K562 (cell line): ENCODE results near the gene KHNYN. TPM values are rescaled to one million over a fixed set of nuclear protein-coding genes. Genes with fewer than 3 reads are reported as not detected.

ENCODE experiments used
- ATAC-seq: fragments of 200-7000 bp; cut with Tn5 transposase; 3 replicates; pipeline ENCODE4 v1.9.1; 2020; ENCODE audit warnings: moderate library complexity
- BruUV-seq: library from RNA; stranded (reverse); fragments of 400-500 nt; replicated peaks from 2 replicates; lab custom pipeline; 2021; lab: Mats Ljungman, UMichigan
- CTCF ChIA-PET: fragments of 300-600 bp; formaldehyde crosslinking; extraction: SDS; loops from one replicate; lab custom pipeline; 2021; ENCODE audit warnings: low intra/inter-chr PET ratio; lab: Yijun Ruan, JAX
- POLR2A ChIA-PET: fragments of 300-600, 350-650 bp; sonication (Branson Sonifier 250); formaldehyde crosslinking; extraction: SDS; loops from one replicate; lab custom pipeline; 2021; ENCODE audit warnings: antibody characterized with exemption, inconsistent platforms; lab: Yijun Ruan, JAX
- DNase-seq, 4 experiments: peaks; one replicate each; pipeline versions ENCODE4 v3.0.0 to v3.0.0-alpha.2; 2011 to 2018; ENCODE audit warnings: low spot score in 3 of 4, mixed read lengths in 3 of 4; ENCODE audit errors: extremely low read depth in 1 of 4
- FAIRE-seq: peaks from 2 replicates; lab custom pipeline; 2011; peaks lifted over from hg19 to GRCh38; lab: Jason Lieb, UNC
- H2AFZ ChIP-seq: 2 replicates; pipeline ENCODE4 v1.6.0; 2011; ENCODE audit warnings: low read depth, low read length, control low read depth, inconsistent platforms
- H3K27ac ChIP-seq: fragments of 200-600 bp; 3 replicates; pipeline ENCODE4 v1.8.0; 2011; ENCODE audit warnings: low read depth, mild to moderate bottlenecking, control low read depth, inconsistent platforms, low read length, moderate library complexity, mixed read lengths; ENCODE audit errors: extremely low read depth
- H3K27me3 ChIP-seq, 2 experiments: fragments of 300-600 bp in 1 of 2; 2 replicates in 1 of 2; 3 replicates in 1 of 2; pipeline versions ENCODE4 v1.6.0 to v1.8.0; 2011; ENCODE audit warnings: inconsistent platforms in 2 of 2, low read length in 2 of 2, mild to moderate bottlenecking in 1 of 2, mixed read lengths in 1 of 2, moderate library complexity in 1 of 2; ENCODE audit not compliant: control insufficient read depth in 2 of 2, insufficient read depth in 2 of 2
- H3K36me3 ChIP-seq: fragments of 300-600 bp; 3 replicates; pipeline ENCODE4 v1.8.0; 2011; ENCODE audit warnings: mild to moderate bottlenecking, low read length, inconsistent platforms; ENCODE audit not compliant: control insufficient read depth, insufficient read depth
- H3K4me1 ChIP-seq, 2 experiments: fragments of 200-600 bp in 1 of 2; replicated peaks in 1 of 2; 2 replicates in 1 of 2; 3 replicates in 1 of 2; pipeline versions ENCODE4 v1.5.1 to v1.8.0; 2011; ENCODE audit warnings: inconsistent platforms in 2 of 2, low read length in 2 of 2, mild to moderate bottlenecking in 1 of 2, mixed read lengths in 1 of 2, moderate library complexity in 1 of 2; ENCODE audit not compliant: control insufficient read depth in 2 of 2, insufficient read depth in 2 of 2
- H3K4me2 ChIP-seq: 2 replicates; pipeline ENCODE4 v1.6.1; 2011; ENCODE audit warnings: low read length, control low read depth, inconsistent platforms, mixed read lengths; ENCODE audit not compliant: insufficient read depth
- H3K4me3 ChIP-seq: fragments of 200-600 bp; sonication (generic), shearing (Covaris generic); 2 replicates; pipeline ENCODE4 v1.5.1; 2016; ENCODE audit warnings: control low read depth, inconsistent platforms
- H3K79me2 ChIP-seq: fragments of 200-600 bp; 3 replicates; pipeline ENCODE4 v1.8.0; 2011; ENCODE audit warnings: low read length, inconsistent platforms; ENCODE audit not compliant: control insufficient read depth, insufficient read depth
- H3K9ac ChIP-seq, 2 experiments: 2 replicates each; pipeline versions ENCODE4 v1.6.0 to v1.6.1; 2011; ENCODE audit warnings: low read depth in 2 of 2, low read length in 2 of 2, control low read depth in 1 of 2, inconsistent platforms in 1 of 2, mild to moderate bottlenecking in 1 of 2, mixed read lengths in 1 of 2; ENCODE audit not compliant: insufficient read depth in 1 of 2
- H3K9me1 ChIP-seq: one replicate; pipeline ENCODE4 v1.6.0; 2011; ENCODE audit warnings: inconsistent platforms, mild to moderate bottlenecking, low read length, moderate library complexity; ENCODE audit not compliant: control insufficient read depth, insufficient read depth
- H3K9me3 ChIP-seq: replicated peaks from 2 replicates; pipeline ENCODE4 v1.5.1; 2011; ENCODE audit warnings: low read depth, low read length, inconsistent platforms; ENCODE audit not compliant: control insufficient read depth, insufficient read depth
- H4K20me1 ChIP-seq: replicated peaks from 2 replicates; pipeline ENCODE4 v1.6.1; 2011; ENCODE audit warnings: low read length, inconsistent platforms, mixed read lengths; ENCODE audit not compliant: control insufficient read depth, insufficient read depth
- ARHGAP35 ChIP-seq: fragments of 450-650 bp; IDR thresholded peaks from 2 replicates; pipeline ENCODE4 v1.6.1; 2018; ENCODE audit not compliant: partially characterized antibody
- BDP1 ChIP-seq: IDR thresholded peaks from 3 replicates; pipeline ENCODE4 v1.6.1; 2011; ENCODE audit not compliant: insufficient read length, insufficient read depth
- C11orf30 ChIP-seq: fragments of 450-650 bp; IDR thresholded peaks from 2 replicates; pipeline ENCODE4 v1.6.1; 2016; ENCODE audit warnings: low read depth, mild to moderate bottlenecking
- CREB3 ChIP-seq: fragments of 450-650 bp; conservative IDR thresholded peaks from 2 replicates; pipeline ENCODE4 v1.6.1; 2016; ENCODE audit warnings: missing genetic modification characterization, low read depth, mild to moderate bottlenecking, missing compliant biosample characterization, moderate library complexity
- DDX20 ChIP-seq: fragments of 450-650 bp; IDR thresholded peaks from 2 replicates; pipeline ENCODE4 v1.6.1; 2016; ENCODE audit warnings: missing genetic modification characterization, low read depth, mild to moderate bottlenecking, missing compliant biosample characterization, moderate library complexity
- MYC ChIP-seq, 2 experiments: fragments of 250-450 bp in 1 of 2; sonication (Bioruptor Pico) in 1 of 2; IDR thresholded peaks; 2 replicates each; pipeline versions ENCODE4 v1.5.1 to v1.6.1; 2012 to 2021; ENCODE audit warnings: low read depth in 2 of 2, borderline replicate concordance in 1 of 2, improper control_type of control experiment in 1 of 2, low read length in 1 of 2, mild to moderate bottlenecking in 1 of 2, moderate library complexity in 1 of 2
- RERE ChIP-seq: sonication (generic); formaldehyde crosslinking; IDR thresholded peaks from 2 replicates; pipeline ENCODE4 v1.8.0; 2023; ENCODE audit warnings: missing genetic modification reagents, mild to moderate bottlenecking, borderline replicate concordance
- SP2 ChIP-seq: IDR thresholded peaks from 2 replicates; pipeline ENCODE4 v1.6.1; 2011; ENCODE audit warnings: mild to moderate bottlenecking, low read depth, low read length, moderate library complexity; ENCODE audit not compliant: poor library complexity, severe bottlenecking; ENCODE audit errors: extremely low read depth
- SRSF3 ChIP-seq: fragments of 200-400 bp; formaldehyde crosslinking; IDR thresholded peaks from 2 replicates; pipeline ENCODE4 v1.6.1; 2016; ENCODE audit warnings: mild to moderate bottlenecking, low read length, moderate library complexity; ENCODE audit not compliant: insufficient read depth
- TFE3 ChIP-seq: fragments of 450-650 bp; formaldehyde crosslinking; IDR thresholded peaks from 2 replicates; pipeline ENCODE4 v1.4.0; 2020; ENCODE audit warnings: mild to moderate bottlenecking, mixed read lengths
- TSC22D4 ChIP-seq: fragments of 450-650 bp; IDR thresholded peaks from 2 replicates; pipeline ENCODE4 v1.6.1; 2016; ENCODE audit warnings: missing genetic modification characterization, missing biosample characterization, control low read depth
- ZSCAN32 ChIP-seq: fragments of 450-650 bp; formaldehyde crosslinking; IDR thresholded peaks from 2 replicates; pipeline ENCODE4 v1.4.0; 2020; ENCODE audit warnings: mild to moderate bottlenecking, moderate library complexity
- WGBS: fragments of 100-300 bp; shearing (Covaris generic); methylation state at CpG from one replicate; pipeline ENCODE4 v1.1.6; 2016; ENCODE audit warnings: low coverage, mixed read lengths; ENCODE audit not compliant: insufficient coverage; ENCODE audit errors: missing lambda C conversion rate; 5-methylcytosine and 5-hydroxymethylcytosine counted together
- in situ Hi-C: fragments of 300-500 bp; cut with MboI; formaldehyde crosslinking; loops from 4 replicates; pipeline ENCODE4 v1.15.0; 2018; ENCODE audit warnings: inconsistent platforms, mixed read lengths
- intact Hi-C: fragments of 100-400 bp; cut with micrococcal nuclease; formaldehyde crosslinking; loops from 2 replicates; pipeline ENCODE4 v1.14.2; 2022
- polyA plus RNA-seq, 8 experiments: library from polyadenylated mRNA; depleted of rRNA in 4 of 8; stranded (reverse) in 5 of 8; unstranded in 3 of 8; fragments of >200 nt; fragmentation: Nextera tagmentation in 2 of 8; fragmentation: Illumina TruSeq in 1 of 8; extraction: Ambion mirVana in 2 of 8; extraction: Trizol in 1 of 8; gene quantifications; 2 replicates each; pipeline versions ENCODE4 v1.2.1 to v1.2.3, GENCODE V29; 2011 to 2014; ENCODE audit warnings: inconsistent platforms in 1 of 8, missing spikeins in 1 of 8
- total RNA-seq, 7 experiments: library from RNA; depleted of rRNA in 6 of 7; stranded (reverse); fragments of >200 nt in 6 of 7; fragmentation: Illumina TruSeq in 2 of 7; extraction: Trizol in 2 of 7; gene quantifications; 2 replicates each; pipeline versions ENCODE4 v1.2.1 to v1.2.3, GENCODE V29; 2011 to 2021; ENCODE audit warnings: low replicate concordance in 1 of 7
- TF ChIP-seq, protein P1 (sequence below): fragments of 250-450 bp; sonication (Bioruptor Pico); IDR thresholded peaks from 2 replicates; pipeline ENCODE4 v1.6.1; 2021; ENCODE audit warnings: mild to moderate bottlenecking

KHNYN gene
- total and polyA plus RNA-seq, 9 of the 15 experiments (the other 6 are each of a cell fraction or from before 2014, with no cell fraction given): 0.76 to 26.0 (median 14.1) TPM

DNA sequence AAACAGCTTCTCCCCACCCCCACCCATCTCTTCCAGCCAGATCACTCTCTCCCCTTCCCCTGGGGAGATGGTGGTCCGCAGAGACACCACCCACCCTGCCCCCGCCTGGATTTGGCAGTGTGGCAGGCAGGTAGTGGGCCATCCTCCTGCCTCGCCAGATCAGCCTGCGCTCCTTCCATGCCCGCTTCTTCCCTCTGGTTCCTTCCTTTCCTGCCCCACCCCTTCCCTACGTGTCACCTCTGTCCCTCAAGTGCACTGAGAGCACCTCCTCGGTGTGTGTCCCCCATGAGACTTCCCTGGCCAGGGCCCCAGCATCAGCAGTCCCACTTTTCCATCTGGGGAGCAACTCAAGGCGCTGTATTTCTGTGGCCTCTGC is 30.3 kb upstream of the KHNYN start:
- POLR2A ChIA-PET: interaction anchor here (1.2 kb wide), 1 partner anchor 20 kb away, joined by 3 read pairs; no protein-coding TSS in a partner anchor
- TF ChIP-seq, protein P1, sequence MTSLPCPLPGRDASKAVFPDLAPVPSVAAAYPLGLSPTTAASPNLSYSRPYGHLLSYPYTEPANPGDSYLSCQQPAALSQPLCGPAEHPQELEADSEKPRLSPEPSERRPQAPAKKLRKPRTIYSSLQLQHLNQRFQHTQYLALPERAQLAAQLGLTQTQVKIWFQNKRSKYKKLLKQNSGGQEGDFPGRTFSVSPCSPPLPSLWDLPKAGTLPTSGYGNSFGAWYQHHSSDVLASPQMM (CRISPR knock-in tag): no peak
- TF ChIP-seq SRSF3: no peak
- no peak for TF ChIP-seq SP2
- no peak for TF ChIP-seq ARHGAP35
- TF ChIP-seq ZSCAN32: no peak
- TF ChIP-seq DDX20 (tag): no peak
- no peak for TF ChIP-seq CREB3 (tag)
- TF ChIP-seq MYC (IDR thresholded peaks at IDR 0.05; ENCODE audit: low read depth, low read length): no peak
- TF ChIP-seq MYC (CRISPR knock-in tag; IDR thresholded peaks at IDR 0.05; ENCODE audit: borderline replicate concordance, low read depth): no peak
- no peak for TF ChIP-seq C11orf30
- TF ChIP-seq RERE: no peak
- no peak for TF ChIP-seq TFE3 (CRISPR knock-in tag)
- TF ChIP-seq BDP1: no peak
- TF ChIP-seq TSC22D4 (tag): no peak

More for the DNA sequence above, 30.3 kb upstream of the KHNYN start:
- no TSS peak for BruUV-seq
- no peaks in the 10 kb centered on the region; the same call in 2 of the 3 replicates for H3K36me3 ChIP-seq
- WGBS: 43% methylated on average over 3 of the region's 8 CpGs
- no peaks in the 10 kb centered on the region for H3K79me2 ChIP-seq
- in situ Hi-C loops (no loop called here), intact Hi-C loops (no loop called here)
- no peaks in the 10 kb centered on the region for H4K20me1 ChIP-seq
- H3K9ac ChIP-seq: peak overlapping the region in 1 of 2 experiments; percentile 85; a peak in 2 of 4 replicates
- peak overlapping the region; percentile 24; the same call in 1 of the 2 replicates for H3K4me2 ChIP-seq
- H2AFZ ChIP-seq: peak overlapping the region; percentile 53
- no peaks in the 10 kb centered on the region for H3K27me3 ChIP-seq
- H3K4me1 ChIP-seq: peaks cover 0 to 8% of the 10 kb centered on the region in 2 experiments; a peak in 4 of 5 replicates
- H3K4me3 ChIP-seq: 0 out of 2 replicates have a peak overlapping the region, but pooled peaks have one; percentile 36
- CTCF ChIA-PET: no interaction called here
- no peak overlapping the region for H3K27ac ChIP-seq
- DNase-seq (no peak), ATAC-seq (no peak), FAIRE-seq (no peak)
- H3K9me1 ChIP-seq: no peaks in the 10 kb centered on the region
- H3K9me3 ChIP-seq: no peaks in the 10 kb centered on the region
